ENCODE measurements around the gene HSD17B11. TPM values are rescaled to one million over a fixed set of nuclear protein-coding genes. Genes with fewer than 3 reads are reported as not detected.
"Not testable (repeated sequence)": the region's sequence is repeated elsewhere in the genome, so short reads cannot be mapped to it uniquely, and the experiment has no call there.

The HSD17B11 gene
- total RNA-seq, 1 donor from 2014 or later = 5.5 TPM

GRCh38 chr4:87304745-87305432 lies 86.1 kb downstream of the HSD17B11 start:
- peak; percentile 38 for ATAC-seq

GRCh38 chr4:87299898-87300297 lies 91.1 kb downstream of the HSD17B11 start:
- no peak for ATAC-seq

GRCh38 chr4:87298362-87298761 lies 92.6 kb downstream of the HSD17B11 start:
- ATAC-seq = no peak

- not testable (repeated sequence) for ATAC-seq
Measured at GRCh38 chr4:87294911-87295310, 96.1 kb downstream of the HSD17B11 start.

GRCh38 chr4:87293889-87294288 lies 97.1 kb downstream of the HSD17B11 start:
- not testable (repeated sequence) for ATAC-seq

GRCh38 chr4:87286970-87287369 lies 104.0 kb downstream of the HSD17B11 start:
- ATAC-seq = no peak

Other genes starting within 250 kb of the HSD17B11 start
- 6.4 TPM for gene KLHL8, start 170.6 kb downstream of the HSD17B11 start, total RNA-seq
- gene HSD17B13, start 68.3 kb downstream of the HSD17B11 start, total RNA-seq = not detected
- 12.9 TPM for gene NUDT9, start 31.4 kb upstream of the HSD17B11 start, total RNA-seq
- gene SPARCL1, start 138.2 kb upstream of the HSD17B11 start, total RNA-seq = 31.0 TPM
- not detected for gene DSPP, start 217.3 kb upstream of the HSD17B11 start, total RNA-seq

All from esophagus mucosa (tissue), 1 donor.